Measurements from ENCODE around the gene KIAA0825. TPM values are rescaled to one million over a fixed set of nuclear protein-coding genes. Genes with fewer than 3 reads are reported as not detected.

KIAA0825 gene
- total RNA-seq, 4 donors from 2014 or later: 2.5 to 9.3 (median 5.3) TPM

GRCh38 chr5:94316916-94317838, 301.2 kb downstream of the KIAA0825 start:
- ATAC-seq (ENCODE audit: low FRiP score): no peak
- no peak for DNase-seq (ENCODE audit: low spot score)
- TF ChIP-seq, protein P1, sequence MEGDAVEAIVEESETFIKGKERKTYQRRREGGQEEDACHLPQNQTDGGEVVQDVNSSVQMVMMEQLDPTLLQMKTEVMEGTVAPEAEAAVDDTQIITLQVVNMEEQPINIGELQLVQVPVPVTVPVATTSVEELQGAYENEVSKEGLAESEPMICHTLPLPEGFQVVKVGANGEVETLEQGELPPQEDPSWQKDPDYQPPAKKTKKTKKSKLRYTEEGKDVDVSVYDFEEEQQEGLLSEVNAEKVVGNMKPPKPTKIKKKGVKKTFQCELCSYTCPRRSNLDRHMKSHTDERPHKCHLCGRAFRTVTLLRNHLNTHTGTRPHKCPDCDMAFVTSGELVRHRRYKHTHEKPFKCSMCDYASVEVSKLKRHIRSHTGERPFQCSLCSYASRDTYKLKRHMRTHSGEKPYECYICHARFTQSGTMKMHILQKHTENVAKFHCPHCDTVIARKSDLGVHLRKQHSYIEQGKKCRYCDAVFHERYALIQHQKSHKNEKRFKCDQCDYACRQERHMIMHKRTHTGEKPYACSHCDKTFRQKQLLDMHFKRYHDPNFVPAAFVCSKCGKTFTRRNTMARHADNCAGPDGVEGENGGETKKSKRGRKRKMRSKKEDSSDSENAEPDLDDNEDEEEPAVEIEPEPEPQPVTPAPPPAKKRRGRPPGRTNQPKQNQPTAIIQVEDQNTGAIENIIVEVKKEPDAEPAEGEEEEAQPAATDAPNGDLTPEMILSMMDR (IDR thresholded peaks at IDR 0.05): no peak

GRCh38 chr5:94314460-94315131, 303.8 kb downstream of the KIAA0825 start:
- TF ChIP-seq, protein P1 (IDR thresholded peaks at IDR 0.05): no peak
- DNase-seq (ENCODE audit: low spot score): no peak
- no peak for ATAC-seq (ENCODE audit: low FRiP score)

DNA sequence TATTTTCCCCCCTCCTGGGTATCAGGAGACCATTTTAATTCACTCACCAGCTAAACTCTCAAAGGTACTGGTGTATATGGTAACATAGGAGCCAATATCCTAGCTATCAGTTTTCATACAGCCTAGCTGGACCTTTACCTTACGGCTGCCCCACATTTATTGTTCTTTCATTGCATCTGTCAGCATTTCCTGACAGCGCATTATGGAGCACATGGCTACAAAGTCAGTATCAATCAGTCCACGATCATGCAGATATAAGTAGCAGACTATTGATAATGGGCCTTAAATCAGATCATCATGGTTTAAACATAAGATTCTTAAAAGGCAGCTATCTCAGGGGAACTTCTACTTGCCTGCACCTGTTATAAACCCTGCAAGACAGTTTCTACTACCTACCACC, 304.7 kb downstream of the KIAA0825 start:
- TF ChIP-seq, protein P1 (IDR thresholded peaks at IDR 0.05): no peak
- DNase-seq (ENCODE audit: low spot score) (no peak), ATAC-seq (ENCODE audit: low FRiP score) (no peak)

DNA sequence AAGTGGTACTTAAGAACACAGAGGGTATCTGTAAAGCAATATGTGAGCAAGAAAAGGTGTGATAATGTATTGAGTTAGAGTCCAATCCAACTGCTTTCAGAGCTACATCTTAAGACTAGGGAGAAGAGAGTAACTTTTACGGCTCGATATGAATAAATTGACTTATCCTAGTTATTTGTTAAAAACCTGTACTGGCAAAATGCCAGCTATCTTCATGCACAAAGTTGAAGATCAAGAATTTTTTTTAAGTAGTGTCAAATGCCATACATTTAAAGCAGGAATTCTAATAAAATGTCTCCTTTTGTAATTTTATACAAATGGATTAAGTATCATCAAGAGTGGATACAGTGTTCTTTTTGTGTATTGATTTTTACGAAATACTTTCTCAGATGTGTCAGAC, 305.2 kb downstream of the KIAA0825 start:
- TF ChIP-seq, protein P1 (IDR thresholded peaks at IDR 0.05): no peak
- ATAC-seq (ENCODE audit: low FRiP score): no peak
- no peak for DNase-seq (ENCODE audit: low spot score)

GRCh38 chr5:94312298-94312697, 306.1 kb downstream of the KIAA0825 start:
- DNase-seq (ENCODE audit: low spot score) (no peak), ATAC-seq (ENCODE audit: low FRiP score) (no peak)
- TF ChIP-seq, protein P1 (IDR thresholded peaks at IDR 0.05): no peak

GRCh38 chr5:94310833-94311232, 307.6 kb downstream of the KIAA0825 start:
- TF ChIP-seq, protein P1 (IDR thresholded peaks at IDR 0.05): no peak
- DNase-seq (ENCODE audit: low spot score) (no peak), ATAC-seq (ENCODE audit: low FRiP score) (no peak)

Measured in omental fat pad (tissue), 4 donors.